Measurements from ENCODE around the gene PRKG1. TPM values are rescaled to one million over a fixed set of nuclear protein-coding genes. Genes with fewer than 3 reads are reported as not detected.

Gene PRKG1
- total and polyA plus RNA-seq, 2 donors (not counting 1 experiment from before 2014, with no cell fraction given): not detected

GRCh38 chr10:52106899-52107298 is 1032.6 kb downstream of the PRKG1 start:
- POLR2A ChIA-PET: no interaction called here
- no peak overlapping the region for H3K4me3 ChIP-seq (ENCODE audit: control extremely low read depth in 1 of 5, extremely low read depth in 1 of 5, insufficient read depth in 1 of 5, low read depth in 2 of 5, low read length in 4 of 5)
- Mint-ChIP-seq H3K4me1 (no peaks in the 10 kb centered on the region), H3K27ac (no peak overlapping the region), H3K9me3 (ENCODE audit: insufficient read depth) (no peaks in the 10 kb centered on the region), H3K27me3 (no peaks in the 10 kb centered on the region), H3K4me3 (no peak overlapping the region)
- H3K27ac ChIP-seq (ENCODE audit: low read length in 2 of 2): no peak overlapping the region
- CTCF ChIA-PET: no interaction called here
- TF ChIP-seq, protein P1, sequence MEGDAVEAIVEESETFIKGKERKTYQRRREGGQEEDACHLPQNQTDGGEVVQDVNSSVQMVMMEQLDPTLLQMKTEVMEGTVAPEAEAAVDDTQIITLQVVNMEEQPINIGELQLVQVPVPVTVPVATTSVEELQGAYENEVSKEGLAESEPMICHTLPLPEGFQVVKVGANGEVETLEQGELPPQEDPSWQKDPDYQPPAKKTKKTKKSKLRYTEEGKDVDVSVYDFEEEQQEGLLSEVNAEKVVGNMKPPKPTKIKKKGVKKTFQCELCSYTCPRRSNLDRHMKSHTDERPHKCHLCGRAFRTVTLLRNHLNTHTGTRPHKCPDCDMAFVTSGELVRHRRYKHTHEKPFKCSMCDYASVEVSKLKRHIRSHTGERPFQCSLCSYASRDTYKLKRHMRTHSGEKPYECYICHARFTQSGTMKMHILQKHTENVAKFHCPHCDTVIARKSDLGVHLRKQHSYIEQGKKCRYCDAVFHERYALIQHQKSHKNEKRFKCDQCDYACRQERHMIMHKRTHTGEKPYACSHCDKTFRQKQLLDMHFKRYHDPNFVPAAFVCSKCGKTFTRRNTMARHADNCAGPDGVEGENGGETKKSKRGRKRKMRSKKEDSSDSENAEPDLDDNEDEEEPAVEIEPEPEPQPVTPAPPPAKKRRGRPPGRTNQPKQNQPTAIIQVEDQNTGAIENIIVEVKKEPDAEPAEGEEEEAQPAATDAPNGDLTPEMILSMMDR (IDR thresholded peaks at IDR 0.05): no peak
- no peak for TF ChIP-seq EZH2 (IDR thresholded peaks at IDR 0.05; ENCODE audit: borderline replicate concordance, insufficient read depth, low read depth, low read length, poor library complexity, severe bottlenecking)
- intact Hi-C loops (cut with micrococcal nuclease): no loop called here
- H3K9ac ChIP-seq (ENCODE audit: low read length): no peak overlapping the region
- H4K20me1 ChIP-seq (ENCODE audit: control insufficient read depth, insufficient read depth, low read length, poor library complexity, severe bottlenecking): no peaks in the 10 kb centered on the region
- H3K79me2 ChIP-seq (ENCODE audit: control insufficient read depth, insufficient read depth, low read length): no peaks in the 10 kb centered on the region
- no peaks in the 10 kb centered on the region for H3K27me3 ChIP-seq (replicated peaks in 1 of 4; ENCODE audit: control extremely low read depth in 1 of 4, control insufficient read depth in 3 of 4, insufficient read depth in 4 of 4, low read length in 3 of 4)
- H2AFZ ChIP-seq (ENCODE audit: insufficient read depth, low read depth, low read length, poor library complexity, severe bottlenecking): no peak overlapping the region
- DNase-seq: no peak
- no peak for ATAC-seq (ENCODE audit: low read depth)
- H3K4me2 ChIP-seq (replicated peaks; ENCODE audit: low read depth, low read length, poor library complexity, severe bottlenecking): no peak overlapping the region
- no peaks in the 10 kb centered on the region for H3K36me3 ChIP-seq (replicated peaks in 1 of 2; ENCODE audit: control extremely low read depth in 1 of 2, control insufficient read depth in 1 of 2, extremely low read depth in 1 of 2, insufficient read depth in 2 of 2, low read length in 1 of 2)
- no peaks in the 10 kb centered on the region for H3K4me1 ChIP-seq (ENCODE audit: control insufficient read depth in 2 of 2, insufficient read depth in 2 of 2, low read length in 2 of 2)
- H3K9me3 ChIP-seq (ENCODE audit: control extremely low read depth in 1 of 3, control insufficient read depth in 2 of 3, insufficient read depth in 1 of 3, low read length in 2 of 3): no peaks in the 10 kb centered on the region

GRCh38 chr10:52108236-52108635 is 1033.9 kb downstream of the PRKG1 start:
- no peak overlapping the region for H3K27ac Mint-ChIP-seq

More at GRCh38 chr10:52108236-52108635, 1033.9 kb downstream of the PRKG1 start:
- Histone ChIP-seq H3K4me1 (ENCODE audit: control insufficient read depth in 2 of 2, insufficient read depth in 2 of 2, low read length in 2 of 2) (no peaks in the 10 kb centered on the region), H3K27ac (ENCODE audit: low read length in 2 of 2) (no peak overlapping the region), H3K36me3 (replicated peaks in 1 of 2; ENCODE audit: control extremely low read depth in 1 of 2, control insufficient read depth in 1 of 2, extremely low read depth in 1 of 2, insufficient read depth in 2 of 2, low read length in 1 of 2) (no peaks in the 10 kb centered on the region), H3K9ac (ENCODE audit: low read length) (no peak overlapping the region), H3K4me2 (replicated peaks; ENCODE audit: low read depth, low read length, poor library complexity, severe bottlenecking) (no peak overlapping the region), H3K79me2 (ENCODE audit: control insufficient read depth, insufficient read depth, low read length) (no peaks in the 10 kb centered on the region), H4K20me1 (ENCODE audit: control insufficient read depth, insufficient read depth, low read length, poor library complexity, severe bottlenecking) (no peaks in the 10 kb centered on the region), H3K27me3 (replicated peaks in 1 of 4; ENCODE audit: control extremely low read depth in 1 of 4, control insufficient read depth in 3 of 4, insufficient read depth in 4 of 4, low read length in 3 of 4) (no peaks in the 10 kb centered on the region), H2AFZ (ENCODE audit: insufficient read depth, low read depth, low read length, poor library complexity, severe bottlenecking) (no peak overlapping the region), H3K9me3 (ENCODE audit: control extremely low read depth in 1 of 3, control insufficient read depth in 2 of 3, insufficient read depth in 1 of 3, low read length in 2 of 3) (no peaks in the 10 kb centered on the region), H3K4me3 (ENCODE audit: control extremely low read depth in 1 of 5, extremely low read depth in 1 of 5, insufficient read depth in 1 of 5, low read depth in 2 of 5, low read length in 4 of 5) (no peak overlapping the region)
- WGBS (ENCODE audit: insufficient coverage): no CpG with 5 or more reads among the region's 1 CpG
- POLR2A ChIA-PET: no interaction called here
- Mint-ChIP-seq H3K4me1 (no peaks in the 10 kb centered on the region), H3K9me3 (ENCODE audit: insufficient read depth) (no peaks in the 10 kb centered on the region), H3K27me3 (no peaks in the 10 kb centered on the region), H3K4me3 (no peak overlapping the region)
- intact Hi-C loops (cut with micrococcal nuclease): no loop called here
- DNase-seq (no peak), ATAC-seq (ENCODE audit: low read depth) (no peak)
- CTCF ChIA-PET: no interaction called here
- no peak for TF ChIP-seq EZH2 (IDR thresholded peaks at IDR 0.05; ENCODE audit: borderline replicate concordance, insufficient read depth, low read depth, low read length, poor library complexity, severe bottlenecking)
- TF ChIP-seq, protein P1 (IDR thresholded peaks at IDR 0.05): no peak

All from B cell (primary cell).